PC-9 (cell line): ENCODE data around the gene RCOR1.

ENCODE experiments used
- EZH2 ChIP-seq: fragments of 200-600 bp; sonication (generic); IDR thresholded peaks from 2 replicates; pipeline ENCODE4 v1.8.0; 2017; ENCODE audit warnings: antibody characterized with exemption, low read depth
- TF ChIP-seq, protein P1 (sequence below): fragments of 200-600 bp; sonication (generic); conservative IDR thresholded peaks from 2 replicates; pipeline ENCODE4 v1.6.1; 2017; ENCODE audit warnings: mixed run types, antibody characterized with exemption, mild to moderate bottlenecking, moderate library complexity

DNA sequence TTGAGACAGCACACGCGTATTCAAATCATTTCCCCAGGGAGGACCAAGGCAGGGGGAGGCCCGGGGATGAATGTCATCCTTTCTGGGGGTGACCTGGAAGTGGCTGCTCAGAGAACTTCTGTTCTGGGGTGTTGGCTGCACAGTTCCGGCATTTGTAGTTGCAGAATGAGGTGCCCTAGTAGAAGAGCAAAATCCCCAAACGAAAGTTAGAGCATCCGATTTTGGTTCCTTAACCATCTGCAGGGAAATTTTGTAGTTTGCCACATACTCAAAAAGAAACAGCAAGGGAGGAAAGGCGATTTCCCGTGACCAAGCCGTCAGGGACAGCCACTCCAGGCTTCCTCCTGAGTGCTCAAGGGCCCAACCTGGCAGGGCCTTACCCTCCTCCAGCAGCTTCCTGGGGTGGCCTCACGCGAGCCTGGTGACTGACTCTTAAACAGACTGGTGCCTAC is 171.8 kb downstream of the RCOR1 start:
- TF ChIP-seq, protein P1, sequence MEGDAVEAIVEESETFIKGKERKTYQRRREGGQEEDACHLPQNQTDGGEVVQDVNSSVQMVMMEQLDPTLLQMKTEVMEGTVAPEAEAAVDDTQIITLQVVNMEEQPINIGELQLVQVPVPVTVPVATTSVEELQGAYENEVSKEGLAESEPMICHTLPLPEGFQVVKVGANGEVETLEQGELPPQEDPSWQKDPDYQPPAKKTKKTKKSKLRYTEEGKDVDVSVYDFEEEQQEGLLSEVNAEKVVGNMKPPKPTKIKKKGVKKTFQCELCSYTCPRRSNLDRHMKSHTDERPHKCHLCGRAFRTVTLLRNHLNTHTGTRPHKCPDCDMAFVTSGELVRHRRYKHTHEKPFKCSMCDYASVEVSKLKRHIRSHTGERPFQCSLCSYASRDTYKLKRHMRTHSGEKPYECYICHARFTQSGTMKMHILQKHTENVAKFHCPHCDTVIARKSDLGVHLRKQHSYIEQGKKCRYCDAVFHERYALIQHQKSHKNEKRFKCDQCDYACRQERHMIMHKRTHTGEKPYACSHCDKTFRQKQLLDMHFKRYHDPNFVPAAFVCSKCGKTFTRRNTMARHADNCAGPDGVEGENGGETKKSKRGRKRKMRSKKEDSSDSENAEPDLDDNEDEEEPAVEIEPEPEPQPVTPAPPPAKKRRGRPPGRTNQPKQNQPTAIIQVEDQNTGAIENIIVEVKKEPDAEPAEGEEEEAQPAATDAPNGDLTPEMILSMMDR, result no peak
- TF ChIP-seq EZH2, result no peak
